ENCODE data around the gene DEFB121. TPM values are rescaled to one million over a fixed set of nuclear protein-coding genes. Genes with fewer than 3 reads are reported as not detected.

Gene DEFB121
- total RNA-seq, 4 donors from 2014 or later: not detected

DNA sequence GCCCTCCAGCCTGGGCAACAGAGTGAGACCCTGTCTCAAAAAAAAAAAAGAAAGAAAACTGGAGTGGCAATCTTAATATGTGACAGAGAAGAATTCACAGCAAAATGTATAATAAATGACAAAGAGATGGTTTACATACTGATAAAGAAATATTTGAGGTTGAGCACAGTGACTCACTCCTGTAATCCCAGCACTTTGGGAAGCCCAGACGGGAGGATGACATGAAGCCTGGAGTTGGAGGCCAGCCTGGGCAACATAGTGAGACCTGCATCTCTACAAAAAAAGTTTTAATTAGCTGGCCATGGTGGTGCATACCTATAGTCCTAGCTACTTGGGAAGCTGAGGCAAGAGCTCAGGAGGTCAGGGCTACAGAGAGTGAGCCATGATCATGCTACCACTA lies 50.0 kb downstream of the DEFB121 start:
- no peaks in the 10 kb centered on the region for H3K27me3 ChIP-seq
- no peak for DNase-seq (ENCODE audit: low spot score in 2 of 2)
- H3K36me3 ChIP-seq: no peaks in the 10 kb centered on the region
- no peak overlapping the region for H3K4me3 ChIP-seq
- TF ChIP-seq POLR2A (IDR thresholded peaks at IDR 0.05) (no peak), POLR2AphosphoS5 (IDR thresholded peaks at IDR 0.05) (no peak), EP300 (IDR thresholded peaks at IDR 0.05) (no peak)
- TF ChIP-seq, protein P1, sequence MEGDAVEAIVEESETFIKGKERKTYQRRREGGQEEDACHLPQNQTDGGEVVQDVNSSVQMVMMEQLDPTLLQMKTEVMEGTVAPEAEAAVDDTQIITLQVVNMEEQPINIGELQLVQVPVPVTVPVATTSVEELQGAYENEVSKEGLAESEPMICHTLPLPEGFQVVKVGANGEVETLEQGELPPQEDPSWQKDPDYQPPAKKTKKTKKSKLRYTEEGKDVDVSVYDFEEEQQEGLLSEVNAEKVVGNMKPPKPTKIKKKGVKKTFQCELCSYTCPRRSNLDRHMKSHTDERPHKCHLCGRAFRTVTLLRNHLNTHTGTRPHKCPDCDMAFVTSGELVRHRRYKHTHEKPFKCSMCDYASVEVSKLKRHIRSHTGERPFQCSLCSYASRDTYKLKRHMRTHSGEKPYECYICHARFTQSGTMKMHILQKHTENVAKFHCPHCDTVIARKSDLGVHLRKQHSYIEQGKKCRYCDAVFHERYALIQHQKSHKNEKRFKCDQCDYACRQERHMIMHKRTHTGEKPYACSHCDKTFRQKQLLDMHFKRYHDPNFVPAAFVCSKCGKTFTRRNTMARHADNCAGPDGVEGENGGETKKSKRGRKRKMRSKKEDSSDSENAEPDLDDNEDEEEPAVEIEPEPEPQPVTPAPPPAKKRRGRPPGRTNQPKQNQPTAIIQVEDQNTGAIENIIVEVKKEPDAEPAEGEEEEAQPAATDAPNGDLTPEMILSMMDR (IDR thresholded peaks at IDR 0.05): no peak
- no peaks in the 10 kb centered on the region for H3K9me3 ChIP-seq
- 62% methylated on average over 1 of the region's 1 CpG for WGBS
- H3K27ac ChIP-seq: no peak overlapping the region
- H3K4me1 ChIP-seq: no peaks in the 10 kb centered on the region

Other genes with a start within 250 kb of the DEFB121 start
- gene DEFB115, start 148.6 kb downstream of the DEFB121 start, total RNA-seq: not detected
- not detected for gene DEFB116, start 97.6 kb downstream of the DEFB121 start, total RNA-seq
- not detected for gene DEFB118, start 37.6 kb downstream of the DEFB121 start, total RNA-seq
- gene DEFB119, start 15.6 kb downstream of the DEFB121 start, total RNA-seq: not detected
- not detected for gene DEFB123, start 34.4 kb upstream of the DEFB121 start, total RNA-seq
- gene DEFB124, start 68.9 kb upstream of the DEFB121 start, total RNA-seq: not detected
- 1 to 10 TPM in 1 of 4 donors, under 1 TPM in 2, not detected in 1; 0.57 to 2.3 (median 0.64) TPM for gene REM1, start 69.1 kb upstream of the DEFB121 start, total RNA-seq
- 10 to 100 TPM; 44.3 to 59.7 (median 54.4) TPM for gene HM13, start 108.2 kb upstream of the DEFB121 start, total RNA-seq
- gene ID1, start 199.1 kb upstream of the DEFB121 start, total RNA-seq: 100 to 1,000 TPM; 335 to 766 (median 507) TPM
- gene COX4I2, start 231.7 kb upstream of the DEFB121 start, total RNA-seq: 1 to 10 TPM in 1 of 4 donors, not detected in 3; 2.7 TPM